ENCODE measurements around the gene ZNF487.

The ZNF487 gene

GRCh38 chr10:43407148-43407575, 29.7 kb upstream of the ZNF487 start:
- Histone ChIP-seq H2AK5ac (ENCODE audit: low read depth, low read length) (no peak overlapping the region), H3K4ac (ENCODE audit: low read length) (no peak overlapping the region), H2AFZ (ENCODE audit: low read length) (peak overlapping the region; percentile 99), H2BK15ac (ENCODE audit: low read length) (no peak overlapping the region), H3K4me1 (ENCODE audit: control insufficient read depth in 2 of 2, insufficient read depth in 1 of 2, low read depth in 1 of 2, low read length in 2 of 2) (peaks cover 5 to 10% of the 10 kb centered on the region in 2 donors), H3K14ac (ENCODE audit: low read length) (no peak overlapping the region), H3K27ac (replicated peaks; ENCODE audit: low read length) (peak overlapping the region; percentile 46), H4K91ac (ENCODE audit: low read depth, low read length, poor library complexity) (no peak overlapping the region), H4K8ac (ENCODE audit: low read depth, low read length) (no peak overlapping the region), H3K18ac (ENCODE audit: low read length) (peak overlapping the region; percentile 91), H3K36me3 (replicated peaks in 1 of 2; ENCODE audit: control insufficient read depth in 2 of 2, insufficient read depth in 2 of 2, low read length in 2 of 2) (peaks cover 2 to 37% of the 10 kb centered on the region in 2 donors), H3K79me1 (ENCODE audit: low read depth, low read length) (peaks cover 6% of the 10 kb centered on the region), H2BK5ac (ENCODE audit: low read length) (peak overlapping the region; percentile 97), H3K23ac (ENCODE audit: low read depth, low read length, poor library complexity) (peak overlapping the region; percentile 44), H3K4me3 (ENCODE audit: low read length in 2 of 2) (peak overlapping the region; percentile 84 to 93), H2BK12ac (ENCODE audit: low read length) (no peak overlapping the region), H3K4me2 (ENCODE audit: insufficient read depth, low read length, poor library complexity, severe bottlenecking) (peak overlapping the region; percentile 89), H3K9me3 (replicated peaks in 1 of 2; ENCODE audit: control insufficient read depth in 2 of 2, insufficient read depth in 1 of 2, low read depth in 1 of 2, low read length in 2 of 2) (peaks cover 0 to 23% of the 10 kb centered on the region in 2 donors), H2BK120ac (ENCODE audit: low read depth, low read length) (no peak overlapping the region), H3K27me3 (ENCODE audit: control insufficient read depth in 3 of 3, insufficient read depth in 3 of 3, low read depth in 1 of 3, low read length in 3 of 3) (no peaks in the 10 kb centered on the region), H3K9ac (ENCODE audit: low read depth, low read length, poor library complexity) (peak overlapping the region; percentile 64)
- WGBS, 2 donors (ENCODE audit: extremely low coverage in 2 of 2, insufficient read length in 2 of 2, insufficient replicate concordance in 1 of 2), result no CpG with 5 or more reads among the region's 59 CpGs
- DNase-seq (ENCODE audit: low spot score), result no peak

- Histone ChIP-seq H2BK120ac (ENCODE audit: low read depth, low read length) (peak overlapping the region; percentile 8), H3K4ac (ENCODE audit: low read length) (no peak overlapping the region), H2AK5ac (ENCODE audit: low read depth, low read length) (peak overlapping the region; percentile 56), H3K14ac (ENCODE audit: low read length) (peak overlapping the region; percentile 38), H2BK12ac (ENCODE audit: low read length) (no peak overlapping the region), H3K27ac (replicated peaks; ENCODE audit: low read length) (peak overlapping the region; percentile 46), H3K4me2 (ENCODE audit: insufficient read depth, low read length, poor library complexity, severe bottlenecking) (peak overlapping the region; percentile 89), H3K23ac (ENCODE audit: low read depth, low read length, poor library complexity) (peak overlapping the region; percentile 73), H3K9ac (ENCODE audit: low read depth, low read length, poor library complexity) (peak overlapping the region; percentile 92), H3K9me3 (replicated peaks in 1 of 2; ENCODE audit: control insufficient read depth in 2 of 2, insufficient read depth in 1 of 2, low read depth in 1 of 2, low read length in 2 of 2) (peaks cover 0 to 23% of the 10 kb centered on the region in 2 donors), H2BK5ac (ENCODE audit: low read length) (peak overlapping the region; percentile 97), H3K79me1 (ENCODE audit: low read depth, low read length) (peaks cover 6% of the 10 kb centered on the region), H3K18ac (ENCODE audit: low read length) (peak overlapping the region; percentile 91), H4K91ac (ENCODE audit: low read depth, low read length, poor library complexity) (no peak overlapping the region), H2AFZ (ENCODE audit: low read length) (peak overlapping the region; percentile 99), H3K4me1 (ENCODE audit: control insufficient read depth in 2 of 2, insufficient read depth in 1 of 2, low read depth in 1 of 2, low read length in 2 of 2) (peaks cover 5 to 10% of the 10 kb centered on the region in 2 donors), H3K36me3 (replicated peaks in 1 of 2; ENCODE audit: control insufficient read depth in 2 of 2, insufficient read depth in 2 of 2, low read length in 2 of 2) (peaks cover 2 to 31% of the 10 kb centered on the region in 2 donors), H2BK15ac (ENCODE audit: low read length) (no peak overlapping the region), H4K8ac (ENCODE audit: low read depth, low read length) (no peak overlapping the region), H3K27me3 (ENCODE audit: control insufficient read depth in 3 of 3, insufficient read depth in 3 of 3, low read depth in 1 of 3, low read length in 3 of 3) (no peaks in the 10 kb centered on the region), H3K4me3 (ENCODE audit: low read length in 2 of 2) (peak overlapping the region; percentile 84 to 93)
- no CpG with 5 or more reads among the region's 56 CpGs for WGBS, 2 donors (ENCODE audit: extremely low coverage in 2 of 2, insufficient read length in 2 of 2, insufficient replicate concordance in 1 of 2)
- DNase-seq (ENCODE audit: low spot score), result peak; percentile 63
Measured at GRCh38 chr10:43407576-43408330, 29.2 kb upstream of the ZNF487 start.

GRCh38 chr10:43408331-43408709, 28.6 kb upstream of the ZNF487 start:
- peak overlapping the region; percentile 89 for H3K4me2 ChIP-seq (ENCODE audit: insufficient read depth, low read length, poor library complexity, severe bottlenecking)
- no peak overlapping the region for H3K4ac ChIP-seq (ENCODE audit: low read length)
- DNase-seq (ENCODE audit: low spot score), result no peak
- peak overlapping the region; percentile 92 for H3K9ac ChIP-seq (ENCODE audit: low read depth, low read length, poor library complexity)
- H2AK5ac ChIP-seq (ENCODE audit: low read depth, low read length), result peak overlapping the region; percentile 56
- peaks cover 6% of the 10 kb centered on the region for H3K79me1 ChIP-seq (ENCODE audit: low read depth, low read length)
- H3K4me3 ChIP-seq (ENCODE audit: low read length in 2 of 2), result peak overlapping the region; percentile 84 to 93
- H3K9me3 ChIP-seq (replicated peaks in 1 of 2; ENCODE audit: control insufficient read depth in 2 of 2, insufficient read depth in 1 of 2, low read depth in 1 of 2, low read length in 2 of 2), result peaks cover 0 to 21% of the 10 kb centered on the region in 2 donors
- H3K23ac ChIP-seq (ENCODE audit: low read depth, low read length, poor library complexity), result peak overlapping the region; percentile 73
- H4K8ac ChIP-seq (ENCODE audit: low read depth, low read length), result no peak overlapping the region
- no peaks in the 10 kb centered on the region for H3K27me3 ChIP-seq (ENCODE audit: control insufficient read depth in 3 of 3, insufficient read depth in 3 of 3, low read depth in 1 of 3, low read length in 3 of 3)
- WGBS, 2 donors (ENCODE audit: extremely low coverage in 2 of 2, insufficient read length in 2 of 2, insufficient replicate concordance in 1 of 2), result no CpG with 5 or more reads among the region's 31 CpGs
- no peak overlapping the region for H4K91ac ChIP-seq (ENCODE audit: low read depth, low read length, poor library complexity)
- no peak overlapping the region for H2BK12ac ChIP-seq (ENCODE audit: low read length)
- peaks cover 2 to 26% of the 10 kb centered on the region in 2 donors for H3K36me3 ChIP-seq (replicated peaks in 1 of 2; ENCODE audit: control insufficient read depth in 2 of 2, insufficient read depth in 2 of 2, low read length in 2 of 2)
- peak overlapping the region; percentile 99 for H2AFZ ChIP-seq (ENCODE audit: low read length)
- no peak overlapping the region for H2BK120ac ChIP-seq (ENCODE audit: low read depth, low read length)
- H2BK5ac ChIP-seq (ENCODE audit: low read length), result peak overlapping the region; percentile 97
- H3K14ac ChIP-seq (ENCODE audit: low read length), result peak overlapping the region; percentile 38
- peak overlapping the region; percentile 91 for H3K27ac ChIP-seq (replicated peaks; ENCODE audit: low read length)
- H3K18ac ChIP-seq (ENCODE audit: low read length), result peak overlapping the region; percentile 89
- H2BK15ac ChIP-seq (ENCODE audit: low read length), result no peak overlapping the region
- H3K4me1 ChIP-seq (ENCODE audit: control insufficient read depth in 2 of 2, insufficient read depth in 1 of 2, low read depth in 1 of 2, low read length in 2 of 2), result peaks cover 3 to 10% of the 10 kb centered on the region in 2 donors

GRCh38 chr10:43408710-43409384, 28.1 kb upstream of the ZNF487 start, which contains the start of gene HNRNPF:
TSS of gene HNRNPF (minus strand) at chr10:43409186. CDS start at chr10:43387884, 21,302 bp downstream.
- H3K4me2 ChIP-seq (ENCODE audit: insufficient read depth, low read length, poor library complexity, severe bottlenecking), result peak within 1 kb of the TSS; percentile 89
- peak within 1 kb of the TSS; percentile 99 for H2AFZ ChIP-seq (ENCODE audit: low read length)
- peak within 1 kb of the TSS; percentile 98 for H3K23ac ChIP-seq (ENCODE audit: low read depth, low read length, poor library complexity)
- DNase-seq (ENCODE audit: low spot score), result peak; percentile 95
- H3K79me1 ChIP-seq (ENCODE audit: low read depth, low read length), result peaks cover 6% of the 10 kb centered on the region
- peak within 1 kb of the TSS; percentile 84 to 93 for H3K4me3 ChIP-seq (ENCODE audit: low read length in 2 of 2)
- peak within 1 kb of the TSS; percentile 92 for H3K9ac ChIP-seq (ENCODE audit: low read depth, low read length, poor library complexity)
- peak within 1 kb of the TSS; percentile 97 for H2BK5ac ChIP-seq (ENCODE audit: low read length)
- peak within 1 kb of the TSS; percentile 89 for H2BK15ac ChIP-seq (ENCODE audit: low read length)
- H3K27ac ChIP-seq (replicated peaks; ENCODE audit: low read length), result peak within 1 kb of the TSS; percentile 91
- peaks cover 0 to 19% of the 10 kb centered on the region in 2 donors for H3K9me3 ChIP-seq (replicated peaks in 1 of 2; ENCODE audit: control insufficient read depth in 2 of 2, insufficient read depth in 1 of 2, low read depth in 1 of 2, low read length in 2 of 2)
- H3K4me1 ChIP-seq (ENCODE audit: control insufficient read depth in 2 of 2, insufficient read depth in 1 of 2, low read depth in 1 of 2, low read length in 2 of 2), result peaks cover 3 to 10% of the 10 kb centered on the region in 2 donors
- H2BK120ac ChIP-seq (ENCODE audit: low read depth, low read length), result peak within 1 kb of the TSS; percentile 65
- no peak within 1 kb of the TSS for H4K91ac ChIP-seq (ENCODE audit: low read depth, low read length, poor library complexity)
- no peak within 1 kb of the TSS for H2BK12ac ChIP-seq (ENCODE audit: low read length)
- peak within 1 kb of the TSS; percentile 38 for H3K14ac ChIP-seq (ENCODE audit: low read length)
- peak within 1 kb of the TSS; percentile 98 for H3K18ac ChIP-seq (ENCODE audit: low read length)
- no CpG with 5 or more reads among the region's 68 CpGs for WGBS, 2 donors (ENCODE audit: extremely low coverage in 2 of 2, insufficient read length in 2 of 2, insufficient replicate concordance in 1 of 2)
- H2AK5ac ChIP-seq (ENCODE audit: low read depth, low read length), result peak within 1 kb of the TSS; percentile 56
- H3K36me3 ChIP-seq (replicated peaks in 1 of 2; ENCODE audit: control insufficient read depth in 2 of 2, insufficient read depth in 2 of 2, low read length in 2 of 2), result peaks cover 2 to 21% of the 10 kb centered on the region in 2 donors
- H3K27me3 ChIP-seq (ENCODE audit: control insufficient read depth in 3 of 3, insufficient read depth in 3 of 3, low read depth in 1 of 3, low read length in 3 of 3), result no peaks in the 10 kb centered on the region
- no peak within 1 kb of the TSS for H3K4ac ChIP-seq (ENCODE audit: low read length)
- H4K8ac ChIP-seq (ENCODE audit: low read depth, low read length), result no peak within 1 kb of the TSS
